ENCODE data around the gene GALR3. TPM values are rescaled to one million over a fixed set of nuclear protein-coding genes. Genes with fewer than 3 reads are reported as not detected.

The GALR3 gene
- total RNA-seq, 4 donors from 2014 or later, result not detected

GRCh38 chr22:37862570-37863325, 39.6 kb downstream of the GALR3 start:
- no peak overlapping the region for H3K4me3 ChIP-seq (ENCODE audit: low read depth, poor library complexity, severe bottlenecking)
- 80% methylated on average over 7 of the region's 7 CpGs for WGBS, 2 donors
- no peak for TF ChIP-seq POLR2A (IDR thresholded peaks at IDR 0.05)
- TF ChIP-seq CTCF (IDR thresholded peaks at IDR 0.05), result no peak
- intact Hi-C loops (cut with DNase I; ENCODE audit: low total_unique reads), result loop anchor here (5.0 kb wide), 1 partner anchor 45 kb away; no protein-coding TSS in a partner anchor
- no peak for DNase-seq (ENCODE audit: low spot score in 2 of 2)

- 78 to 82% methylated on average over 6 of the region's 6 CpGs for WGBS, 2 donors
- intact Hi-C loops (cut with DNase I; ENCODE audit: low total_unique reads), result no loop called here
Measured at GRCh38 chr22:37865510-37865909, 42.3 kb downstream of the GALR3 start.

GRCh38 chr22:37870273-37870672, 47.1 kb downstream of the GALR3 start:
- TF ChIP-seq CTCF (IDR thresholded peaks at IDR 0.05) (no peak), POLR2A (IDR thresholded peaks at IDR 0.05) (no peak)

More at GRCh38 chr22:37865510-37865909, 42.3 kb downstream of the GALR3 start:
- no peak for TF ChIP-seq CTCF (IDR thresholded peaks at IDR 0.05)
- H3K4me3 ChIP-seq (ENCODE audit: low read depth, poor library complexity, severe bottlenecking), result no peak overlapping the region
- DNase-seq (ENCODE audit: low spot score in 2 of 2), result no peak

More at GRCh38 chr22:37870273-37870672, 47.1 kb downstream of the GALR3 start:
- no peak overlapping the region for H3K4me3 ChIP-seq (ENCODE audit: low read depth, poor library complexity, severe bottlenecking)
- DNase-seq (ENCODE audit: low spot score in 2 of 2), result no peak
- 78 to 84% methylated on average over 7 of the region's 7 CpGs for WGBS, 2 donors
- intact Hi-C loops (cut with DNase I; ENCODE audit: low total_unique reads), result loop anchor here (10.0 kb wide), 1 partner anchor 65 kb away; no protein-coding TSS in a partner anchor

MicroRNAs encoded within 50 kb of the gene (microRNA counts, 767-probe panel; counts per million panel counts)
- 0 to 358 counts per million in 2 donors for microRNA hsa-miR-658
- microRNA hsa-miR-659-3p, result 0 to 358 counts per million in 2 donors

Small RNA genes within 50 kb of the gene (microRNA-seq; reads per million reads assigned to microRNA genes)
- gene MIR659 (ENCODE audit: borderline number of aligned reads in 1 of 2, borderline replicate concordance in 2 of 2), result 0 to 0.68 reads per million in 2 donors

Other genes with a start within 250 kb of the GALR3 start
- gene LGALS2, start 243.3 kb upstream of the GALR3 start, total RNA-seq, result 1 to 10 TPM in 1 of 4 donors, not detected in 3; 1.4 TPM
- 10 to 100 TPM; 50.3 to 66.0 (median 53.6) TPM for gene GGA1, start 214.5 kb upstream of the GALR3 start, total RNA-seq
- 10 to 100 TPM; 29.1 to 83.3 (median 60.3) TPM for gene SH3BP1, start 183.7 kb upstream of the GALR3 start, total RNA-seq
- 1 to 10 TPM; 1.8 to 4.6 (median 3.2) TPM for gene PDXP, start 164.7 kb upstream of the GALR3 start, total RNA-seq
- gene LGALS1, start 147.7 kb upstream of the GALR3 start, total RNA-seq, result 100 to 1,000 TPM; 110 to 347 (median 232) TPM
- 10 to 100 TPM; 24.3 to 72.3 (median 36.1) TPM for gene NOL12, start 137.0 kb upstream of the GALR3 start, total RNA-seq
- gene TRIOBP, start 126.3 kb upstream of the GALR3 start, total RNA-seq, result 10 to 100 TPM; 45.3 to 86.4 (median 65.1) TPM
- 10 to 100 TPM; 12.5 to 20.4 (median 16.2) TPM for gene GCAT, start 15.4 kb upstream of the GALR3 start, total RNA-seq
- gene ANKRD54, start 21.0 kb downstream of the GALR3 start, total RNA-seq, result 10 to 100 TPM; 36.2 to 61.6 (median 53.0) TPM
- 100 to 1,000 TPM; 392 to 558 (median 489) TPM for gene EIF3L, start 26.0 kb downstream of the GALR3 start, total RNA-seq
- 100 to 1,000 TPM; 124 to 150 (median 143) TPM for gene MICALL1, start 82.9 kb downstream of the GALR3 start, total RNA-seq
- not detected for gene C22orf23, start 130.2 kb downstream of the GALR3 start, total RNA-seq
- 10 to 100 TPM; 33.3 to 83.9 (median 57.6) TPM for gene POLR2F, start 130.3 kb downstream of the GALR3 start, total RNA-seq
- gene SOX10, start 161.2 kb downstream of the GALR3 start, total RNA-seq, result 10 to 100 TPM in 3 of 4 donors, 1 to 10 TPM in 1; 7.8 to 45.2 (median 29.7) TPM
- gene PICK1, start 234.0 kb downstream of the GALR3 start, total RNA-seq, result 10 to 100 TPM; 35.9 to 67.6 (median 51.4) TPM